Mucosa of stomach (tissue), 1 donor: Measurements from ENCODE around the gene AP4S1.
"Not testable (repeated sequence)": the region's sequence is repeated elsewhere in the genome, so short reads cannot be mapped to it uniquely, and the experiment has no call there.

Source experiments
- H3K27me3 ChIP-seq: one replicate; pipeline ENCODE4 v1.7.0; 2013; ENCODE audit warnings: mild to moderate bottlenecking, low read length; ENCODE audit not compliant: control insufficient read depth, insufficient read depth
- H3K36me3 ChIP-seq: one replicate; pipeline ENCODE4 v1.7.0; 2013; ENCODE audit warnings: low read length; ENCODE audit not compliant: control insufficient read depth, insufficient read depth
- H3K4me1 ChIP-seq: one replicate; pipeline ENCODE4 v1.7.0; 2013; ENCODE audit warnings: mild to moderate bottlenecking, low read length; ENCODE audit not compliant: control insufficient read depth, insufficient read depth
- H3K4me3 ChIP-seq: one replicate; pipeline ENCODE4 v1.7.0; 2013; ENCODE audit warnings: low read length
- H3K9ac ChIP-seq: one replicate; pipeline ENCODE4 v1.7.0; 2013; ENCODE audit warnings: mild to moderate bottlenecking, low read length, moderate library complexity
- H3K9me3 ChIP-seq: one replicate; pipeline ENCODE4 v1.7.0; 2013; ENCODE audit warnings: mild to moderate bottlenecking, low read length, moderate library complexity; ENCODE audit not compliant: control insufficient read depth
- donor health status: Pancreatic carcinoma.

The AP4S1 gene

DNA sequence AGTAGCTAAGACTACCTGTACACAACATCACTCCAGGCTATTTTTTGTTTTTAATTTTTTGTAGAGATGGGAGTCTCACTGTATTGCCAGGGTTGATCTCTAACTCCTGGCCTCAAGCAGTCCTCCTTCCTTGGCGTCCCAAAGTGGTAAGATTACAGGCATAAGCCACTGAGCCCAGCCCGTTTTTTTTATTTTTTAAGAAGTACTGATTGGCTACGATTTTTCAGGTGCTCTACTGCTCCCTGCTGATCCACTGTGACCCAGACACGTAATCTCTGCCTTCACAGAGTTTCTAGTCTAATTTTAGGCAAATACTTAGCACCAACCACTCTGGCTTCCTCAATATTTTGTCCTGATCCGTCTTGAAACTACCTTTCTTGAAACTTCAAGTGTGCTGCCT lies 5.0 kb downstream of the AP4S1 start:
- no peaks in the 10 kb centered on the region for H3K36me3 ChIP-seq
- no peak overlapping the region for H3K4me3 ChIP-seq
- H3K27me3 ChIP-seq: no peaks in the 10 kb centered on the region
- H3K9me3 ChIP-seq: no peaks in the 10 kb centered on the region
- no peak overlapping the region for H3K9ac ChIP-seq
- peaks cover 21% of the 10 kb centered on the region for H3K4me1 ChIP-seq

DNA sequence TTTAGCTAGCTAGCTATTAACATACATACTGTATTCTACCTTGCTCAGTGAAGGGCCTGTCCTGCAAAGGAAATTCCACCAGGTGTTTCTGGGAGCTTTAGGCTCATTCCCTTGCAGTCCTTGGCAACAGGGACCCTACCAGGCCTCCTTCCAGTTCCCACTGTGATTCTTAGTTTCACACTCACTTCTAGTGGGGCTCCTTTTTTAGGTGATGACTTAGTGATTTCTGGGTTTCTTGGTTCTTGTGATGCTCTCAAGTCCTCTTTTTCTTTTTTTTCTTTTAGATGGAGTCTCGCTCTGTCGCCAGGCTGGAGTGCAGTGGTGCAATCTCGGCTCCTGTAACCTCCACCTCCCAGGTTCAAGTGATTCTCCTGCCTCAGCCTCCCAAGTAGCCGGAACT lies 11.1 kb downstream of the AP4S1 start:
- Histone ChIP-seq H3K9ac (no peak overlapping the region), H3K4me3 (no peak overlapping the region), H3K36me3 (no peaks in the 10 kb centered on the region), H3K27me3 (no peaks in the 10 kb centered on the region), H3K9me3 (no peaks in the 10 kb centered on the region), H3K4me1 (peaks cover 20% of the 10 kb centered on the region)

DNA sequence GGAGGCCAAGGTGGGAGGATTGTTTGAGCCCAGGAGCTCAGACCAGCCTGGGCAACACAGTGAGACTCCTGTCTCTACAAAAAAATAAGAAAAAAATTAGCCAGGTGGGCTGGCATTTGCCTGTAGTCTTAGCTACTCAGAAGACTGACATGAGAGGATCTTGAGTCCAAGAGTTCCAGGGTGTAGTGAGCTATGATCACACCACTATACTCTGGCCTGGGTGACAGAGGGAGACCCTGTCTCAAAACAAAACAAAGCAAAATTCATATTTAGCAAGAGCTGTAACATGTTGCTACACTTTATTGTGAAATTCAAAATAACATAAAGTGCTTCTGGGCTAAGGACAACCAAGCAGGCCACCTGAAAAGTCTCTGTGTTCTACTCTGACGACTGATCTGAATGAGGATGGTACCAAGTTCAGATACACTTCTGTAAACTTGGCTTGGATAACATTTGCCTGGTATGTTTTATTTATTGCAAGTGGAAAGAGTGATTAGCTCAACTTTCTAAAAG lies 12.3 kb downstream of the AP4S1 start:
- no peak overlapping the region for H3K9ac ChIP-seq
- H3K27me3 ChIP-seq: no peaks in the 10 kb centered on the region
- no peaks in the 10 kb centered on the region for H3K9me3 ChIP-seq
- H3K4me3 ChIP-seq: no peak overlapping the region
- H3K4me1 ChIP-seq: peaks cover 15% of the 10 kb centered on the region
- no peaks in the 10 kb centered on the region for H3K36me3 ChIP-seq

DNA sequence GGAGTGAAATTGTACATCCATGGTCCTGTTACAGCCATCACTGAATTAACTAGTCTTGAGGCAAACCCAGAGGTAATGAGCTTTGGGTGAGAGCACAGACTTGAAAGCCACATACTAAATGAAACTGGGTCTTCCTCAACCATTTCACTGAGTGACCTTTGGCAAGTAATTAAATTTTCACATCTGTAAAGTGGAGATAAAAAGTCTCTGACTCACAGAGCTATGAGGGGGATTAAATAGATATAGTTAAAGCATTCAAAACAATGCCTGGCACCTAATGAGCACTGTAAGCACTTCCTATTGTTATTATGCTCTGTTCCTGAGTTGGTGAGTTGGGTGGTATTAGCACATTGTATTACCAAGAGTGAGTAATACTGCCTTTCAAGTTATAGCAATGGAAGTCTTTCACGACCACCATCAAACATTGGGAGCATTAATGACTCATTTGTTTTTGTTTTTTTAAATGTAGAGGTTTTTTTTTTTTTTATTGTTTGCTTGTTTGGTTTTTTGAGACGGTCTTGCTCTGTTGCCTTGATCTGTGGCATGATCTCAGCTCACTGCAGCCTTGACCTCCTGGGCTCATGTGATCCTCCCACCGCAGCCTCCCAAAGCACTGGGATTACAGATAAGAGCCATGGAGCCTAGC lies 13.2 kb downstream of the AP4S1 start:
- no peaks in the 10 kb centered on the region for H3K27me3 ChIP-seq
- H3K4me3 ChIP-seq: no peak overlapping the region
- H3K36me3 ChIP-seq: no peaks in the 10 kb centered on the region
- no peak overlapping the region for H3K9ac ChIP-seq
- H3K4me1 ChIP-seq: peaks cover 6% of the 10 kb centered on the region
- H3K9me3 ChIP-seq: no peaks in the 10 kb centered on the region

DNA sequence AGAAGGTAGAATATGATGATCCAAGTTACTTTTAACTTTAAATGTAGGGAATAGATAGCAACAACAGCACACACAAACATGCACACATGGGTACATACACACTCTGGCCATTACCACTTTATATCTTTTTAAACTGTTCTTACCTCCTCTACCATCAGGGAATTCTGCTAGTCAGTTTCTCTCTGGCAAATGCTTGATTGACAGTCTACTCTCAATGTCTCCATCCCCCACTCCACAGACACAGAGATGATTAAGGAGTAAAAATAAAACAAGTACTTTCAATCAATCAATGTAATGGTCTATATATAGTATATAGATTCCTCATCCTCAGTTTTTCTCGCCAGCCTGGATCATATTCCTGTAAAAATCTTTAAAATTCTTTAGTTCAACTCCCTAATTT lies 16.9 kb downstream of the AP4S1 start:
- H3K9me3 ChIP-seq: no peaks in the 10 kb centered on the region
- no peak overlapping the region for H3K9ac ChIP-seq
- no peaks in the 10 kb centered on the region for H3K27me3 ChIP-seq
- H3K4me1 ChIP-seq: no peaks in the 10 kb centered on the region
- no peaks in the 10 kb centered on the region for H3K36me3 ChIP-seq
- H3K4me3 ChIP-seq: no peak overlapping the region

DNA sequence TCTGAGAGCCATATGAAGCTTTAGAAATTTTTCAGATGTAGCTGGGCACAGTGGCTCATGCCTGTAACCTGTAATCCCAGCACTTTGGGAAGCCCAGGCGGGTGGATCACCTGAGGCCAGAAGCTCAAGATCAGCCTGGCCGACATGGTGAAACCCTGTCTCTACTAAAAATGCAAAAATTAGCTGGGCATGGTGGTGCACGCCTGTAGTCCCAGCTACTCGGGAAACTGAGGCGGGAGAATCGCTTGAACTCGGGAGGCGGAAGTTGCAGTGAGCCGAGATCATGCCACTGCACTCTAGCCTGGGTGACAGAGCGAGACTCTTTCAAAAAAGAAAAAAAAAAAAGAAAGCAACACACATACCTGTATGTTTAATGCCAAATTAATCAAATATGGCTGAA lies 17.4 kb downstream of the AP4S1 start:
- not testable (repeated sequence) for H3K4me3 ChIP-seq, H3K4me1 ChIP-seq, H3K27me3 ChIP-seq, H3K36me3 ChIP-seq, H3K9me3 ChIP-seq, H3K9ac ChIP-seq

DNA sequence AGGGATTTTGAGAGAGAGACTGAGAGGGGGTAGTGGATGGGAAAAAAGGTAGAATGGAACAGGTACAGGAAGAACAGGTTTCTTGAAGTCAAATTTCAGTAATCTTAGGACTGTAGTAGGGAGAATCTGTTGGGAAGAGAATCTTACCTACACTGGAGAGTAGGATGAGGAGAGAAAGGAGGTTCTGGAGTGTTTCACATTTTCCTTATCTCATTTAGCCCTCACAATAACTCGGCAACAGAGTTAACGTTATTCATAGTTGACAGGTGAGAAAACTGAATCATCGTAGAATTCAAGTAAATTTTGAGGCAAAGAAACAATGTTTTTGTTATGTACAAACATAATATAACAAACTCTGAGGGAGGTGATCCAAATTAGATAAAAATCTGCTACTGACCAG lies 17.9 kb downstream of the AP4S1 start:
- no peaks in the 10 kb centered on the region for H3K4me1 ChIP-seq
- H3K9ac ChIP-seq: no peak overlapping the region
- no peaks in the 10 kb centered on the region for H3K36me3 ChIP-seq
- H3K27me3 ChIP-seq: no peaks in the 10 kb centered on the region
- H3K9me3 ChIP-seq: no peaks in the 10 kb centered on the region
- H3K4me3 ChIP-seq: no peak overlapping the region

DNA sequence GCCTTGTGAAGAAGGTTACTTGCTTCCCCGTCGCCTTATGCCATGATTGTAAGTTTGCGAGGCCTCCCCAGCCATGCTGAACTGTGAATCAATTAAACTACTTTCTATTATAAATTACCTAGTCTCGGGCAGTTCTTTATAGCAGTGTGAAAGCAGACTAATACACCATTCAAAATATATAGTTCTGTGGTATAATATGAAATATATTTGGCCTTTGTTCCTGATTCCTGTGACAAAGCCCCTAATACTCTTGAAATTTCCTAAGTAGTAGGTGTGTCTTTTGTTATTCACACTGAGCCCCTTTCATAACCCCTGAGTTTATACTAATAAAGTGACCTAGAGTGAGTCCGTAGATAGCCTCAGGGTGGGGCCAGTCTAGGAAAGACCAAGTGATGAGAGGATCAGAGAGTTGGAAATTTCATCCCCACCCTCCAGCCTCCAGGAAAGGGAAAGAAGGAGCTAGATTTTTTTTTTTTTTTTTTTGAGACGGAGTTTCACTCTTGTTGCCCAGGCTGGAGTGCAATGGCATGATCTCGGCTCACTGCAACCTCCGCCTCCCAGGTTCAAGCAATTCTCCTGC lies 20.1 kb downstream of the AP4S1 start:
- no peak overlapping the region for H3K4me3 ChIP-seq
- no peaks in the 10 kb centered on the region for H3K4me1 ChIP-seq
- H3K36me3 ChIP-seq: no peaks in the 10 kb centered on the region
- H3K9ac ChIP-seq: no peak overlapping the region
- H3K9me3 ChIP-seq: no peaks in the 10 kb centered on the region
- H3K27me3 ChIP-seq: no peaks in the 10 kb centered on the region

DNA sequence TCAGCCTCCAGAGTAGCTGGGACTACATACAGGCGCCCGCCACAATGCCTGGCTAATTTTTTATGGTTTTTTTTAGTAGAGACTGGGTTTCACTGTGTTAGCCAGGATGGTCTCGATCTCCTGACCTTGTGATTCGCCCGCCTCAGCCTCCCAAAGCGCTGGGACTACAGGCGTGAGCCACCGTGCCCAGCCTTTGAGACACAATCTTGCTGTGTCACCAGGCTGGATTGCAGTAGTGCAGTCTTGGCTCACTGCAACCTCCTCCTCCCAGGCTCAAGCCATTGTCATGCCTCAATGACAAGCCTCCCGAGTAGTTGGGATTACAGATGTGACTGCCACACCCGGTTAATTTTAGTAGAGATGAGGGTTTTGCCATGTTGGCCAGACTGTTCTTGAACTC lies 22.1 kb downstream of the AP4S1 start:
- Histone ChIP-seq H3K9me3 (no peaks in the 10 kb centered on the region), H3K36me3 (no peaks in the 10 kb centered on the region), H3K4me1 (no peaks in the 10 kb centered on the region), H3K9ac (no peak overlapping the region), H3K4me3 (no peak overlapping the region), H3K27me3 (no peaks in the 10 kb centered on the region)

DNA sequence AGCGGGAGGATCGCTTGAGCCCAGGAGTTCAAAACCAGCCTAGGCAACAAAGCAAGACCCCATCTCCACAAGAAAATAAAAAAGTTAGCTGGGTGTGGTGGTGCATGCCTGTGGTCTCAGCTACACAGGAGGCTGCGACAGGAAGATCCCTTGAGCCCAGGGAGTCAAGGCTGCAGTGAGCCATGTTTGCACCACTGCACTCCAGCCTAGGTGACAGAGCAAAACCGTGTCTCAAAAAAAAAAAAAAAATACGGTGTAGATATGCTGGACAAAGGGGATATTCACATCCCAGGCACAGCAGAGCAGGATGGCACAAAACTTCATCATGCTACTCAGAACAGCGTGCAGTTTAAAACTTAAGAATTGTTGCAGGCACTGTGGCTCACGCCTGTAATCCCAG lies 25.6 kb downstream of the AP4S1 start:
- Histone ChIP-seq H3K36me3 (no peaks in the 10 kb centered on the region), H3K27me3 (no peaks in the 10 kb centered on the region), H3K4me1 (peaks cover 7% of the 10 kb centered on the region)

DNA sequence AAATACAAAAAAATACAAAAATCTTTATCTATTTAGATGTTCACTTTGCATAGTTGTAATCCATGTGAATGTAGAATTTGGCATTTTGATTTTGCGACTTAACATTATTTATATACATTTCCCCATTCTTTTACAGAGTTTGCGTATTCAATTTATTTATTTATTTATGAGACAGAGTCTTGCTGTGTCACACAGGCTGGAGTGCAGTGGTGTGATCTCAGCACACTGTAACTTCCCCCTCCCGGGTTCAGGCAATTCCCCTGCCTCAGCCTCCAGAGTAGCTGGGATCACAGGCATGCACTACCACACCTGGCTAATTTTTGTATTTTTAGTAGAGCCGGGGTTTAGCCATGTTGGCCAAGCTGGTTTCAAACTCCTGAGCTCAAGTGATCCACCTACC lies 26.1 kb downstream of the AP4S1 start:
- Histone ChIP-seq H3K9me3 (no peaks in the 10 kb centered on the region), H3K36me3 (no peaks in the 10 kb centered on the region), H3K27me3 (no peaks in the 10 kb centered on the region), H3K9ac (no peak overlapping the region), H3K4me1 (peaks cover 7% of the 10 kb centered on the region), H3K4me3 (no peak overlapping the region)

More for the DNA sequence above, 25.6 kb downstream of the AP4S1 start:
- Histone ChIP-seq H3K4me3 (no peak overlapping the region), H3K9me3 (no peaks in the 10 kb centered on the region), H3K9ac (no peak overlapping the region)

DNA sequence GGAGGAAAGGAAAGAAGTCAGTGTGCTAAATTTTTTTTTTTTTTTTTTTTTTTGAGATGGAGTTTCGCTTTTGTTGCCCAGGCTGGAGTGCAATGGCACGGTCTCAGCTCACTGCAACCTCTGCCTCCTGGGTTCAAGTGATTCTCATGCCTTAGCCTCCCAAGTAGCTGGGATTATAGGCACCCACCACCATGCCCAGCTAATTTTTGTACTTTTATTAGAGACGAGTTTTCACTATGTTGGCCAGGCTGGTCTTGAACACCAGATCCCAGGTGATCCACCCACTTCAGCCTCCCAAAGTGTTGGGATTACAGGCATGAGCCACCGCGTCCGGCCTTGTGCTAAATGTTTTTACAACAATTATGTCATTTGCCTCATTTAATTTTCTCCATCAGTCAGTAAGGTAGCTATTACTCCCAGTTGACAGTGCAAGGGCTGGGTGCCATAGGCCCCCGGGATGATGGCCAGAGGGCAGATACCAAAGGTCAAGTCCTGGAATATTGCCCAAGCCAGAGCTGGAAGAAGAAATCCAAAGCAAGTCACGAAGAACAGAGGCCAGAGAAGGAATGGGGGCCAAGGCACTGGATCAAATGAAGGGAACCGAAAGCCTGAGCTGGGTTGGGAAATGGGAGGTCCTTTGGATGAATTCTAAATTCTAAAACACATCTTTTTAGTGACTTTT lies 27.6 kb downstream of the AP4S1 start:
- not testable (repeated sequence) for H3K27me3 ChIP-seq, H3K4me3 ChIP-seq, H3K4me1 ChIP-seq, H3K36me3 ChIP-seq, H3K9me3 ChIP-seq, H3K9ac ChIP-seq
